Measurements from ENCODE around the gene RAD18.

RAD18 gene

GRCh38 chr3:8834974-8835373 lies 128.3 kb downstream of the RAD18 start:
- DNase-seq (ENCODE audit: insufficient read length, low spot score) (no peak), FAIRE-seq (no peak)
- no peak for TF ChIP-seq CTCF (IDR thresholded peaks at IDR 0.05; ENCODE audit: insufficient read depth, missing control alignments)

GRCh38 chr3:8827641-8828040 lies 135.6 kb downstream of the RAD18 start:
- TF ChIP-seq CTCF (IDR thresholded peaks at IDR 0.05; ENCODE audit: insufficient read depth, missing control alignments): no peak
- FAIRE-seq (no peak), DNase-seq (ENCODE audit: insufficient read length, low spot score) (no peak)
